DOHH2 (cell line): ENCODE data around the gene SUMO4.

Experiments used
- EZH2phosphoT487 ChIP-seq: fragments of 200-600 bp; sonication (generic); IDR thresholded peaks from 2 replicates; pipeline ENCODE4 v1.6.1; 2017; ENCODE audit warnings: borderline replicate concordance, mild to moderate bottlenecking, antibody characterized with exemption, low read length, moderate library complexity, mixed read lengths
- TF ChIP-seq, protein P1 (sequence below): fragments of 200-600 bp; sonication (generic); IDR thresholded peaks from one replicate; pipeline ENCODE4 v1.5.1; 2014; ENCODE audit warnings: antibody characterized with exemption, mild to moderate bottlenecking, low read depth, low read length; ENCODE audit not compliant: poor library complexity, severe bottlenecking

DNA sequence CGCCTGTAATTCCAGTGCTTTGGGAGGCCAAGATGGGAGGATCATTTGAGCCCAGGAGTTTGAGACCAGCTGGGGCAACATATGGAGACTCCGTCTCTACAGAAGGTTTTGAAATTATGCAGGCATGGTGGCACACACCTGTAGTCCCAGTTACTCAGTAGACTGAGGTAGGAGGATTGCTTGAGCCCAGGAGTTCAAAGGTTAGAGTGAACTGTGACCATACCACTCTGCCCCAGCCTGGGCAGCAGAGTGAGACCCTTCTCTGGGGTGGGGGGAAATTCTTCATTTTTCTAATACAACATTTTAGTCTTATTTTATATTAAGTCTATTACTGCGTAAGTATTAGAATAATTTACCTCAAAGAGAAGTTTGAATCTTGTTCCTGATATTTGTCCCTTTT lies 20.1 kb upstream of the SUMO4 start:
- TF ChIP-seq, protein P1, sequence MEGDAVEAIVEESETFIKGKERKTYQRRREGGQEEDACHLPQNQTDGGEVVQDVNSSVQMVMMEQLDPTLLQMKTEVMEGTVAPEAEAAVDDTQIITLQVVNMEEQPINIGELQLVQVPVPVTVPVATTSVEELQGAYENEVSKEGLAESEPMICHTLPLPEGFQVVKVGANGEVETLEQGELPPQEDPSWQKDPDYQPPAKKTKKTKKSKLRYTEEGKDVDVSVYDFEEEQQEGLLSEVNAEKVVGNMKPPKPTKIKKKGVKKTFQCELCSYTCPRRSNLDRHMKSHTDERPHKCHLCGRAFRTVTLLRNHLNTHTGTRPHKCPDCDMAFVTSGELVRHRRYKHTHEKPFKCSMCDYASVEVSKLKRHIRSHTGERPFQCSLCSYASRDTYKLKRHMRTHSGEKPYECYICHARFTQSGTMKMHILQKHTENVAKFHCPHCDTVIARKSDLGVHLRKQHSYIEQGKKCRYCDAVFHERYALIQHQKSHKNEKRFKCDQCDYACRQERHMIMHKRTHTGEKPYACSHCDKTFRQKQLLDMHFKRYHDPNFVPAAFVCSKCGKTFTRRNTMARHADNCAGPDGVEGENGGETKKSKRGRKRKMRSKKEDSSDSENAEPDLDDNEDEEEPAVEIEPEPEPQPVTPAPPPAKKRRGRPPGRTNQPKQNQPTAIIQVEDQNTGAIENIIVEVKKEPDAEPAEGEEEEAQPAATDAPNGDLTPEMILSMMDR = no peak
- TF ChIP-seq EZH2phosphoT487 = no peak
